ENCODE results near the gene RSPO1.

DNA sequence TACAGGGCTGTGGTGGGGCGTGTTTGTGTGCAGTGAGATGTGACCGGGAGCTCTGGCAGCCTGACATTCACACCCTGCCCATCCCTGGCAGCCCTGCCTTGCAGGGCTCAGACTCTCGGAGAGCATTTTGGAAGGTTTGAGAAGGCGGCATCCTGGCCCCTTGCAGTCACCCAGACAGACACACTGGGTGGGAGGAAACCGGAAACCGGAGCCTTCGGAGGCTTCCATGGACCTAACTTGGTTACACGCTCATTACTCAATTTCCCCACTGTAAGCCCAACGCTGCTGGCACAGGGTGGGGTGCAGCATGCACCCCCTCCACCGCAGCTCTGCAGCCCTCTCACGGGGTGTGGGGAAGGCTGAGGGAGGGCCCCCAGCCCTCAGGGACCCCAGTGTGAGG lies 22.2 kb upstream of the RSPO1 start:
- TF ChIP-seq EZH2phosphoT487 (IDR thresholded peaks at IDR 0.05; ENCODE audit: insufficient read depth, low read depth) = no peak
- TF ChIP-seq EZH2 (IDR thresholded peaks at IDR 0.05; ENCODE audit: insufficient read depth, poor library complexity, severe bottlenecking) = no peak

All from GM23248 (cell line).